ENCODE results near the gene MAPKAPK5.

DNA sequence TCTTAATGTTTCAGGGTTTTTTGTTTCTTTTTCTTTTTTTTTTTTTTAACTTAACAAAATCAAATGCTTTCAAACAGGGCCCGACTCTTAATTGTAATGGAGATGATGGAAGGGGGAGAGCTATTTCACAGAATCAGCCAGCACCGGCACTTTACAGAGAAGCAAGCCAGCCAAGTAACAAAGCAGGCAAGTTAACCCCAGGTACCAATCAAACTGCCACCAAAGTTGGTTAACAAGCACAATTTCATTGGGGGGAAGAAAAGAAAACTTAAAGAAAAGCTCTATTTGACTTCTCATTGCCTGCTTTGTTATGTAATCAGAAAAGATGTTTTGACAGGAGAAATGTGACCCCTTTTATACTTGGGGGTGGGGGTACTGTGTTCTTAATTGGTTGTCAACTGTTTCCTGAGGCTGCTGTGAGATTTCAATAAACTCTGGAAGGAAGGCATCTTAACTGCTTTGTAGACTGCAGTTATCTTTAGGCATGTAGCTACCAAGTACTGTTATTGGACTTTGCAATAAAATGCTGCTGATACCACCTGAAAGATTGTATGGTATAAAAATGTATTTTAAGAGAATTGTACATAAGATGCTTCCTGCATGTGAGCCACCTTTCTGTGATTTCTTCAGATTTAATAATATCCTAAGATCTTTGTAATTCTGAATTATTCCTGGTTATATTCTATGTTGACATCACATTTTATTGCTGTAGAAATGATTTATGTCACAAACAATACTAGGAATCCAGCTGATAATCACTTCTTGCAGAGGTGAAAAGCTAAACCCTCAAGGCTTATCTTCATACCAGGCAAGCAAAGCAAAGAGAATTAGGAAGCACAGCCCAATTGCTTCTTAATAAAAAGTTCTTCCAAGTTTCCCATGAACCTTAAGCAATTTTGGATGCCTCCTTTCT, 26.9 kb downstream of the MAPKAPK5 start:
- TF ChIP-seq, protein P1, sequence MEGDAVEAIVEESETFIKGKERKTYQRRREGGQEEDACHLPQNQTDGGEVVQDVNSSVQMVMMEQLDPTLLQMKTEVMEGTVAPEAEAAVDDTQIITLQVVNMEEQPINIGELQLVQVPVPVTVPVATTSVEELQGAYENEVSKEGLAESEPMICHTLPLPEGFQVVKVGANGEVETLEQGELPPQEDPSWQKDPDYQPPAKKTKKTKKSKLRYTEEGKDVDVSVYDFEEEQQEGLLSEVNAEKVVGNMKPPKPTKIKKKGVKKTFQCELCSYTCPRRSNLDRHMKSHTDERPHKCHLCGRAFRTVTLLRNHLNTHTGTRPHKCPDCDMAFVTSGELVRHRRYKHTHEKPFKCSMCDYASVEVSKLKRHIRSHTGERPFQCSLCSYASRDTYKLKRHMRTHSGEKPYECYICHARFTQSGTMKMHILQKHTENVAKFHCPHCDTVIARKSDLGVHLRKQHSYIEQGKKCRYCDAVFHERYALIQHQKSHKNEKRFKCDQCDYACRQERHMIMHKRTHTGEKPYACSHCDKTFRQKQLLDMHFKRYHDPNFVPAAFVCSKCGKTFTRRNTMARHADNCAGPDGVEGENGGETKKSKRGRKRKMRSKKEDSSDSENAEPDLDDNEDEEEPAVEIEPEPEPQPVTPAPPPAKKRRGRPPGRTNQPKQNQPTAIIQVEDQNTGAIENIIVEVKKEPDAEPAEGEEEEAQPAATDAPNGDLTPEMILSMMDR (IDR thresholded peaks at IDR 0.05; ENCODE audit: low read length): no peak
- no peak for TF ChIP-seq EZH2 (IDR thresholded peaks at IDR 0.05; ENCODE audit: borderline replicate concordance, low read length)
